GM12878 (cell line): Measurements from ENCODE around the gene TBX10. TPM values are rescaled to one million over a fixed set of nuclear protein-coding genes. Genes with fewer than 3 reads are reported as not detected.

Source experiments
- ATAC-seq: fragments of 200-7000 bp; cut with Tn5 transposase; 3 replicates; pipeline ENCODE4 v1.9.1; 2020; ENCODE audit warnings: mild to moderate bottlenecking, moderate library complexity
- BruUV-seq: library from RNA; stranded (reverse); fragments of 400-500 nt; replicated peaks from 2 replicates; lab custom pipeline; 2021; lab: Mats Ljungman, UMichigan
- CTCF ChIA-PET: fragments of 300-600 bp; sonication (Branson Sonifier 250); formaldehyde crosslinking; extraction: SDS; loops from one replicate; lab custom pipeline; 2021; ENCODE audit warnings: inconsistent platforms; lab: Yijun Ruan, JAX
- POLR2A ChIA-PET: fragments of 350-600 bp; formaldehyde crosslinking; extraction: SDS; loops from one replicate; lab custom pipeline; 2021; ENCODE audit warnings: inconsistent platforms; lab: Charles Lee
- RAD21 ChIA-PET: fragments of 300-600 bp; sonication (Branson Sonifier 250); formaldehyde crosslinking; loops from one replicate; lab custom pipeline; 2023; ENCODE audit warnings: antibody characterized with exemption; ENCODE audit not compliant: unreplicated experiment; lab: Charles Lee
- SMC1A ChIA-PET: fragments of 300-600 bp; sonication (Branson Sonifier 250); formaldehyde crosslinking; loops from one replicate; lab custom pipeline; 2023; ENCODE audit not compliant: unreplicated experiment, uncharacterized antibody; lab: Charles Lee
- DNase-seq: peaks from one replicate; pipeline ENCODE4 v3.0.0-alpha.2; 2011; ENCODE audit warnings: low read depth, low spot score
- FAIRE-seq: peaks from 3 replicates; lab custom pipeline; 2011; peaks lifted over from hg19 to GRCh38; lab: Jason Lieb, UNC
- H2AFZ ChIP-seq: 2 replicates; pipeline ENCODE4 v1.6.0; 2011; ENCODE audit warnings: low read depth, low read length, control low read depth; ENCODE audit not compliant: control insufficient read depth
- H3K27ac ChIP-seq: 2 replicates; pipeline ENCODE4 v1.5.1; 2011; ENCODE audit warnings: control low read depth; ENCODE audit not compliant: control insufficient read depth, insufficient read depth
- H3K27me3 ChIP-seq, 2 experiments: replicated peaks in 1 of 2; 2 replicates each; pipeline versions ENCODE4 v1.6.0 to v1.6.1; 2011; ENCODE audit warnings: low read length in 1 of 2; ENCODE audit not compliant: control insufficient read depth in 2 of 2, insufficient read depth in 2 of 2
- H3K36me3 ChIP-seq, 2 experiments: 2 replicates each; pipeline ENCODE4 v1.5.1; 2011; ENCODE audit warnings: low read length in 1 of 2; ENCODE audit not compliant: control insufficient read depth in 2 of 2, insufficient read depth in 2 of 2
- H3K4me1 ChIP-seq: 2 replicates; pipeline ENCODE4 v1.6.1; 2011; ENCODE audit warnings: mild to moderate bottlenecking, low read length, moderate library complexity, mixed read lengths; ENCODE audit not compliant: control insufficient read depth, insufficient read depth
- H3K4me2 ChIP-seq: 2 replicates; pipeline ENCODE4 v1.6.0; 2011; ENCODE audit warnings: control low read depth; ENCODE audit not compliant: control insufficient read depth, insufficient read depth
- H3K4me3 ChIP-seq: fragments of 200-600 bp; sonication (generic); 2 replicates; pipeline ENCODE4 v1.5.1; 2016
- H3K79me2 ChIP-seq: 2 replicates; pipeline ENCODE4 v1.6.0; 2011; ENCODE audit warnings: low read length; ENCODE audit not compliant: control insufficient read depth, insufficient read depth
- H3K9ac ChIP-seq: 2 replicates; pipeline ENCODE4 v1.8.0; 2011; ENCODE audit warnings: low read length, control low read depth, mixed read lengths; ENCODE audit not compliant: control insufficient read depth, insufficient read depth
- H3K9me3 ChIP-seq: replicated peaks from 3 replicates; pipeline ENCODE4 v1.5.1; 2011; ENCODE audit warnings: mild to moderate bottlenecking, low read length; ENCODE audit not compliant: control insufficient read depth, insufficient read depth
- H4K20me1 ChIP-seq: 2 replicates; pipeline ENCODE4 v1.6.0; 2011; ENCODE audit not compliant: control insufficient read depth, insufficient read depth
- SREBF1 ChIP-seq: IDR thresholded peaks from 2 replicates; pipeline ENCODE4 v1.6.1; 2012; ENCODE audit warnings: mild to moderate bottlenecking, low read length
- YY1 ChIP-seq: IDR thresholded peaks from 2 replicates; pipeline ENCODE4 v1.6.1; 2011; ENCODE audit warnings: low read depth, mild to moderate bottlenecking, low read length
- ZBTB33 ChIP-seq: fragments of 450-650 bp; IDR thresholded peaks from 2 replicates; pipeline ENCODE4 v1.6.1; 2017; ENCODE audit warnings: mild to moderate bottlenecking
- WGBS: methylation state at CpG from one replicate; pipeline ENCODE4 v1.1.6; 2016; ENCODE audit warnings: low lambda C conversion rate; ENCODE audit not compliant: insufficient replicate concordance, insufficient coverage; ENCODE audit errors: missing lambda C conversion rate; 5-methylcytosine and 5-hydroxymethylcytosine counted together
- in situ Hi-C: fragments of 300-500 bp; cut with MboI; formaldehyde crosslinking; loops from 9 replicates; pipeline ENCODE4 v1.14.3; 2018; ENCODE audit warnings: mixed read lengths
- intact Hi-C: fragments of 100-400 bp; cut with micrococcal nuclease; formaldehyde crosslinking; loops from one replicate; pipeline ENCODE4 v1.14.2; 2022; ENCODE audit not compliant: unreplicated experiment
- polyA plus RNA-seq, 11 experiments: library from polyadenylated mRNA; depleted of rRNA in 4 of 11; unstranded in 6 of 11; stranded (reverse) in 5 of 11; fragments of >200 nt; fragmentation: Nextera tagmentation in 4 of 11; fragmentation: Illumina TruSeq in 1 of 11; extraction: Ambion mirVana in 4 of 11; extraction: Trizol in 1 of 11; gene quantifications; 1 replicate in 1 of 11; 2 replicates in 10 of 11; pipeline versions ENCODE4 v1.2.1 to v1.2.3, GENCODE V29; 2011 to 2016; ENCODE audit warnings: inconsistent platforms in 2 of 11, missing spikeins in 2 of 11, low read depth in 1 of 11
- total RNA-seq, 4 experiments: library from RNA; depleted of rRNA in 3 of 4; stranded (reverse); fragments of >200 nt in 3 of 4; fragmentation: Illumina TruSeq in 1 of 4; extraction: Trizol in 1 of 4; gene quantifications; 2 replicates each; pipeline versions ENCODE4 v1.2.1 to v1.2.3, GENCODE V29; 2013 to 2021

The TBX10 gene
- total and polyA plus RNA-seq, 10 of the 15 experiments (the other 5 are each of a cell fraction or from before 2014, with no cell fraction given), result 0.10 to 0.44 (median 0.20) TPM; not detected in 4

- H3K79me2 ChIP-seq, result no peaks in the 10 kb centered on the region
- ChIA-PET RAD21 (interaction anchor here (1.0 to 5.1 kb wide), 13 partner anchors 15 to 193 kb away, joined by 3 to 38 read pairs (median 9); partner anchors contain the start of genes ACY3, GSTP1 and PTPRCAP), POLR2A (interaction anchor here (1.0 to 2.6 kb wide), 3 partner anchors 14 to 18 kb away, joined by 3 to 16 read pairs (median 6); partner anchors contain the start of gene ACY3), SMC1A (interaction anchor here (0.8 to 6.4 kb wide), 7 partner anchors 18 to 72 kb away, joined by 3 to 52 read pairs (median 4); partner anchors contain the start of gene GSTP1), CTCF (interaction anchor here (1.1 to 6.4 kb wide), 8 partner anchors 16 to 61 kb away, joined by 3 to 64 read pairs (median 20); partner anchors contain the start of gene ACY3)
- no peak for TF ChIP-seq SREBF1
- TF ChIP-seq YY1, result 0 out of 2 replicates have a peak, but pooled peaks have one; percentile 17
- TF ChIP-seq ZBTB33, result peak; percentile 76; the same call in 1 of the 2 replicates
- H3K9me3 ChIP-seq, result no peaks in the 10 kb centered on the region
- H3K4me3 ChIP-seq, result peak overlapping the region; percentile 71
- peak overlapping the region; percentile 88 for H2AFZ ChIP-seq
- FAIRE-seq, result no peak
- no peaks in the 10 kb centered on the region for H3K36me3 ChIP-seq
- ATAC-seq, result no peak
- no peak for DNase-seq
- in situ Hi-C loops, result no loop called here
- no peaks in the 10 kb centered on the region for H4K20me1 ChIP-seq
- H3K9ac ChIP-seq, result peak overlapping the region; percentile 49
- H3K4me1 ChIP-seq, result peaks cover 15% of the 10 kb centered on the region
- intact Hi-C loops, result no loop called here
- BruUV-seq, result no TSS peak
- peak overlapping the region; percentile 84 for H3K4me2 ChIP-seq
- 57% methylated on average over 16 of the region's 16 CpGs for WGBS
- H3K27me3 ChIP-seq, result no peaks in the 10 kb centered on the region
- H3K27ac ChIP-seq, result peak overlapping the region; percentile 46; the same call in 1 of the 2 replicates
These were observed 8.6 kb downstream of the TBX10 start for GRCh38 chr11:67630943-67631331.
